Activated T-helper 17 cell treated with anti-CD3 and anti-CD28 coated beads, Interleukin-2, amount 50 U/mL, for 72 hours (primary cell): ENCODE data around the gene PDGFA. TPM values are rescaled to one million over a fixed set of nuclear protein-coding genes. Genes with fewer than 3 reads are reported as not detected.

ENCODE experiments used
- ATAC-seq: fragments of 150-1000 bp; cut with Tn5 transposase; replicated peaks from 2 replicates; pipeline ENCODE4 v1.10.0; 2021; ENCODE audit warnings: mild to moderate bottlenecking, moderate library complexity
- H3K27ac Mint-ChIP-seq: one replicate; pipeline ENCODE4 v1.8.0; 2022; ENCODE audit warnings: mixed read lengths
- H3K27me3 Mint-ChIP-seq: one replicate; pipeline ENCODE4 v1.8.0; 2022; ENCODE audit warnings: mixed read lengths
- H3K36me3 Mint-ChIP-seq: one replicate; pipeline ENCODE4 v1.8.0; 2022; ENCODE audit warnings: low read depth, mild to moderate bottlenecking, mixed read lengths
- H3K4me1 Mint-ChIP-seq: one replicate; pipeline ENCODE4 v1.8.0; 2022; ENCODE audit warnings: mixed read lengths
- H3K4me3 Mint-ChIP-seq: one replicate; pipeline ENCODE4 v1.8.0; 2022; ENCODE audit warnings: mild to moderate bottlenecking, mixed read lengths
- H3K9me3 Mint-ChIP-seq: one replicate; pipeline ENCODE4 v1.8.0; 2022; ENCODE audit warnings: mixed read lengths
- total RNA-seq, 2 donors: library from RNA; stranded (reverse); gene quantifications; one replicate each; pipeline ENCODE4 v1.2.3, GENCODE V29; 2022

PDGFA gene
- total RNA-seq, 2 donors from 2014 or later = 11.9 to 28.1 TPM

GRCh38 chr7:491958-492713 is 27.5 kb downstream of the PDGFA start:
- Mint-ChIP-seq H3K36me3 (peaks cover 4% of the 10 kb centered on the region), H3K4me3 (no peak overlapping the region), H3K9me3 (no peaks in the 10 kb centered on the region), H3K27ac (no peak overlapping the region), H3K4me1 (no peaks in the 10 kb centered on the region), H3K27me3 (peaks cover 4% of the 10 kb centered on the region)
- no peak for ATAC-seq

GRCh38 chr7:491292-491957 is 28.2 kb downstream of the PDGFA start:
- peaks cover 4% of the 10 kb centered on the region for H3K27me3 Mint-ChIP-seq
- no peak for ATAC-seq
- no peak overlapping the region for H3K4me3 Mint-ChIP-seq
- no peaks in the 10 kb centered on the region for H3K9me3 Mint-ChIP-seq
- H3K4me1 Mint-ChIP-seq = no peaks in the 10 kb centered on the region
- H3K36me3 Mint-ChIP-seq = no peaks in the 10 kb centered on the region
- H3K27ac Mint-ChIP-seq = no peak overlapping the region

DNA sequence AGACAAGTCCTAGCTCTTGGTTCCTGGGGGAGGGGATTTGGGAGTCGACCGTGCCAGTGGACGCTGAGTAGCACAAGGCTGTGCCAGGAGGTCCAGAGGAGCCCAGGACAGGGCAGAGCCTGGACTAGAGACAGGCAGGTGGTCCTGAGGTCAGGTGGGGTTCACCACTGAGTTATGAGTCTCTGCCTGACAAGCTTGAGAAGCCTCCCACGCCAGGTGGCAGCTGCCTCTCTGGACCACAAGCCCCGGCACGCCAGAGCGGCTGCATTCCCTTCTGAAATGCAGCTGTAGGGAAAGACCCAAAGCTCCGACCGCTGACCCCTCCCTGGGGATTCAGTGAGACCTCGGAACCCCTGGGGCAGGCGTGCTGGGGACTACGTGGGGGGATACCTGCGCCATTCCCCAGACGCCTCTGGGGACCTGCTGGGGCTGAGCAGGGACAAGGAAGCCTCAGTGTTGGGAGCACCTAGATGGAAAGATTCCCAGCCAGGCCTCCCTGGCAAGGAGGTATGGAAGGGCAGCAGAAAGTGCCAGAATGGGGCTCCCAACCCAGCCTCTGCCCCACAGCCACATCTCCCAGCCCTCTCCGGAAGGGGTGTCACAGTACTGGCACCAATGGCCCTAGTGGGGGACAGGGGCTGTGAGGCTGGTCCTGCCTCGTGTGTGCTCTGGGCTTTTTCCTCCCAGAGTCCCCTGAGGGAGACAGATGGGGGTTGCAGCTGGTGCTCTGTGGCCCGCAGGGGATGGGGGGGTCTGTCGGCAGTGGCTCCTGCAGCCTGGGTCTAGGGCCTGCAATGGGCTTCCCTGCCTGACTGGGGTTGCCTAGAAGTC is 29.0 kb downstream of the PDGFA start:
- H3K36me3 Mint-ChIP-seq = no peaks in the 10 kb centered on the region
- no peak overlapping the region for H3K4me3 Mint-ChIP-seq
- no peak for ATAC-seq
- no peaks in the 10 kb centered on the region for H3K9me3 Mint-ChIP-seq
- no peaks in the 10 kb centered on the region for H3K4me1 Mint-ChIP-seq
- peaks cover 4% of the 10 kb centered on the region for H3K27me3 Mint-ChIP-seq
- no peak overlapping the region for H3K27ac Mint-ChIP-seq

GRCh38 chr7:489876-490275 is 29.8 kb downstream of the PDGFA start:
- H3K27me3 Mint-ChIP-seq = peaks cover 4% of the 10 kb centered on the region
- ATAC-seq = no peak
- H3K27ac Mint-ChIP-seq = no peak overlapping the region
- no peaks in the 10 kb centered on the region for H3K36me3 Mint-ChIP-seq
- no peaks in the 10 kb centered on the region for H3K9me3 Mint-ChIP-seq
- H3K4me3 Mint-ChIP-seq = no peak overlapping the region
- no peaks in the 10 kb centered on the region for H3K4me1 Mint-ChIP-seq

- H3K36me3 Mint-ChIP-seq = no peaks in the 10 kb centered on the region
- H3K27me3 Mint-ChIP-seq = peaks cover 17% of the 10 kb centered on the region
- H3K4me3 Mint-ChIP-seq = no peak overlapping the region
- no peak for ATAC-seq
- H3K4me1 Mint-ChIP-seq = no peaks in the 10 kb centered on the region
- H3K27ac Mint-ChIP-seq = no peak overlapping the region
- H3K9me3 Mint-ChIP-seq = peaks cover 9% of the 10 kb centered on the region
These were observed 33.4 kb downstream of the PDGFA start for GRCh38 chr7:486216-486743.

DNA sequence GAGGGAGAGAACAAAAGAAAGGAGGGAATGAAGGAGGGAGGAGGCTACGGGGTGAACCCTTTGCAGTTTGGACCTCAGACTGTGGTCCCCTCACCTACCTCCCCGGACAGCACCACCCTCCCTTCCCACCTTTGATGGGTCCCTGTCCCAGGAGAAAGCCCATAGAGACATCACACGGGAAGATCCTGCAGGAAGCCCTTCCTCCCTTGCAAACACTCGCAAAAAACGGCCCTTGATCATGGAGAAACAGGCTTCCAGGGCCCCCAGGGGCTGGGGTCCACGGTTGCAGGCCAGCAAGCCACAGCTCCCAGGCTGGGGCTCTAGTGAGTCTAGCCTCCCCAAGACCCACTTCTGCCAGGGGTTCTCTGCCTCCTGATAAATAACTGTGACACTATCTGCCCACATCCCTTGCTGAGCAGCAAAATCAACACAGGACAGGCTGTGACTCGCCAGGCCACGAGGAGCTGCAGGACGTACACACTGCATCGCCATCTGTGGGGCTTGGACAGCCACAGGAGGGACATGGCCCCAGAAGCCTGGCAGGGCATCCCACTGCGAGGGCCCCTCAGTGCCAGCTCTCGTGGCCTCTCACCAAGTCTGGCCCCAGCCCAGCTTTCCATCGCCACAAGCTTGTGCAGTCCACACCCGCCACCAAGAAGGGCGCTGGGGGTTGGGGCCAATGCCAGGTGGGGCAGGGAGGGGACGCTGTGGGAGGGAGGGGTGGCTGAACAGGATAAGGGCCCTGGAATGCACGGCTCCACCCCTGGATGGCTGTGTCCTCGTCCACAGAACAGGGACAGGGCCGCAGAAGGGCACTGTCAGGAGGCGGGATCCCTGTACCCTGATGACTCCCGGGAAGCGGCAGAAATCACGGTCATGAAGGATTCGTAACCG is 34.2 kb downstream of the PDGFA start:
- Mint-ChIP-seq H3K9me3 (peaks cover 9% of the 10 kb centered on the region), H3K27me3 (peaks cover 17% of the 10 kb centered on the region), H3K4me3 (no peak overlapping the region), H3K27ac (no peak overlapping the region), H3K4me1 (no peaks in the 10 kb centered on the region), H3K36me3 (no peaks in the 10 kb centered on the region)
- no peak for ATAC-seq

DNA sequence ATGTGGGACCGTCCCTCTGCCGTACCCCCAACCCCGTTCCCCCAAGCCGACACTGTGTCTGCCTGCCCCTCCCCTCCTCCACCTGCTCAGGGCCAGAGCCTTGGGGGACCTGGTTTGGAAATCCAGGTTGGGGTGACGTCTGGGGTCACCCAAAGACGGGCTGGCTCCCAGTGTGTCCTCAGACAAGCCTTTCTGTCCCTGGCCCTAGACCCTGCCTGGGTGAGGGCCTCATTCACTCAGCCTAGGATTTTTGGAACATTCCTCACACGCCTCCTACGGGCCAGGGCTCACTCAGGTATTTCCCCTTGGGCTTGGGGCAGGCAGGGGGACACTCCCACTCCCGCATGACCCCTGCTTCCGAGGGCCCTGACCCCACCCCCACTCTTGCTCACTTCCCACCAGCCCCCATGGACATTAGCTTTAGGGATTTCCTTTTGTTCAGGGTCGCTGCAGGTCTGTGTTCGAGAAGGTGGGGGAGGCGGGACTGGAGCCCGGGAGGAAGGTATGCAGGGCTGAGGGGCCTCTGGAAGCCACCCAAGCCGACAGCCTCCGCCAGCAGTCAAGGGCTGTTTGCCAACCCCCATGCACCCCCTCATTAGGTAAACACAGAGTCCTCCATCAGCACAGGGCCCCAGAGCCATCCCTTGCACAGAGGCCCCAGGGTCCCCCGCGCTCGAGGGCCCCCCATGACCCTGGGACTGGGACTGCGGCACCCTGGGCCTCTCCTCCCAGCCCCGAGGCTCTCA is 35.1 kb downstream of the PDGFA start:
- no peak overlapping the region for H3K4me3 Mint-ChIP-seq
- no peaks in the 10 kb centered on the region for H3K4me1 Mint-ChIP-seq
- H3K27me3 Mint-ChIP-seq = peaks cover 16% of the 10 kb centered on the region

GRCh38 chr7:483656-484355 is 35.8 kb downstream of the PDGFA start:
- H3K4me3 Mint-ChIP-seq = no peak overlapping the region
- H3K27ac Mint-ChIP-seq = no peak overlapping the region
- ATAC-seq = no peak
- H3K36me3 Mint-ChIP-seq = no peaks in the 10 kb centered on the region
- peaks cover 12% of the 10 kb centered on the region for H3K27me3 Mint-ChIP-seq
- H3K4me1 Mint-ChIP-seq = no peaks in the 10 kb centered on the region
- peaks cover 9% of the 10 kb centered on the region for H3K9me3 Mint-ChIP-seq

More for the DNA sequence above, 35.1 kb downstream of the PDGFA start:
- Mint-ChIP-seq H3K27ac (no peak overlapping the region), H3K36me3 (no peaks in the 10 kb centered on the region), H3K9me3 (peaks cover 9% of the 10 kb centered on the region)
- no peak for ATAC-seq

DNA sequence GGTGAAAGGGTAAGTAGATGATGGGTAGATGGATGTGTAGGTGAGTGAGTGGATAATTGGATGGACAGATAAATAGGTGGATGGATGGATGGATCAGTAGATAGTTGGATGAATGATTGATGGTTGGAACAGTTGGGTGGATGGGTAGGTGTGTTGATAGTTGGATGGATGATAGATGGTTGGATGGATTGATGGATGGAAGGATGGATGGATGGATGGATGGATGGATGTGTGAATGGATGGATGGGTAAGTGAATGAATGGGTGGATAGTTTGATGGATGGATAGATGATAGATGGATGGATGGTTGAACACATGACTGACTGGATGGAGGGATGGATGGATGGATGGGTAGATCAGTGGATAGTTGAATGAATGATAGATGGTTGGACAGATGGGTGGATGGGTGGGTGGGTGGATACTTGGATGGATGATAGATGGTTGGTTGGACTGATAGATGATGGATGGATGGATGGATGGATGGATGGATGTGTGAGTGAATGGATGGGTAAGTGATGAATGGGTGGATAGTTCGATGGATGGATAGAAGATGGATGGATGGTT is 37.0 kb downstream of the PDGFA start:
- Mint-ChIP-seq H3K27ac (no peak overlapping the region), H3K27me3 (peaks cover 12% of the 10 kb centered on the region), H3K36me3 (no peaks in the 10 kb centered on the region), H3K9me3 (peaks cover 9% of the 10 kb centered on the region), H3K4me1 (no peaks in the 10 kb centered on the region), H3K4me3 (no peak overlapping the region)
- no peak for ATAC-seq

GRCh38 chr7:481219-481930 is 38.3 kb downstream of the PDGFA start:
- ATAC-seq = no peak
- H3K27ac Mint-ChIP-seq = no peak overlapping the region
- peaks cover 12% of the 10 kb centered on the region for H3K27me3 Mint-ChIP-seq
- no peaks in the 10 kb centered on the region for H3K36me3 Mint-ChIP-seq
- peaks cover 9% of the 10 kb centered on the region for H3K9me3 Mint-ChIP-seq
- no peaks in the 10 kb centered on the region for H3K4me1 Mint-ChIP-seq
- no peak overlapping the region for H3K4me3 Mint-ChIP-seq

GRCh38 chr7:480531-481218 is 39.0 kb downstream of the PDGFA start:
- H3K27ac Mint-ChIP-seq = no peak overlapping the region
- H3K27me3 Mint-ChIP-seq = peaks cover 12% of the 10 kb centered on the region
- no peak overlapping the region for H3K4me3 Mint-ChIP-seq
- no peaks in the 10 kb centered on the region for H3K4me1 Mint-ChIP-seq
- no peak for ATAC-seq
- H3K36me3 Mint-ChIP-seq = no peaks in the 10 kb centered on the region
- peaks cover 9% of the 10 kb centered on the region for H3K9me3 Mint-ChIP-seq
